DMS79 (cell line): ENCODE measurements around the gene SMG6.
"Not testable (repeated sequence)": the region's sequence is repeated elsewhere in the genome, so short reads cannot be mapped to it uniquely, and the experiment has no call there.

Experiments
- DNase-seq: peaks from one replicate; lab custom pipeline; 2025; lab: John Stamatoyannopoulos, UW

SMG6 gene

DNA sequence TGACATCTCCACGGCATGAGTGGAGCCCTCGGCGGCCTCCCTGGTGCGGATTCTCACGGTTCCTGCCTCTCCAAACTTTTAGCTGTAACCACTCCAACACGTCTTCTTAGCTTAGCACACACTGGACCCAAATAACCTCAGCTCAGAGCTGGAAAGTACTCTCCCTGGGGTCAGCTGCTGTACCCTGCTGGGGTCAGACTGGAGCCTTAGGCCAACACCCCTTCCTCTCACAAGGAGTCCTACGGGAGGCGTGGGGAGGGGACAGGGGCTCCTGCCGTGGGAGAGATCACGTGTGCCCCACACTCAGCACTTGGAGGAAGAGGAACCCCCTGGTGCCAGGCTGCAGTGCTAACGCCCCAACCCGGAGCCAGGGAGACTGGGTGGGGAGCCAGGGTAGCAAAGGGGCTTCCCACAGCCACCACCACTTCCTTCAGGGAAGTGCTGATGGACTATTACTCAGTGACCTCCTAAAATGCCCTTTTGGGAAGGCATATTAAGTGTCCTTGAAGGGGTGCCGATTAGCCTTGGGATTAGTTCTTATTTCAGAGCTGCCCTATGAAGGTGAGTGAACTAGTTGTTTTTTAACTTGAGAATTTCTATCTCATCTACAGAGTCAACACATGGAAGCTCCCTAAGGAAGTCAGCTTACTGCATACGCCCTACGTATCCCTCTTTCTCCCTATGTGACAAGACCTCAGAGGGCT lies 124.6 kb downstream of the SMG6 start:
- DNase-seq = no peak

DNA sequence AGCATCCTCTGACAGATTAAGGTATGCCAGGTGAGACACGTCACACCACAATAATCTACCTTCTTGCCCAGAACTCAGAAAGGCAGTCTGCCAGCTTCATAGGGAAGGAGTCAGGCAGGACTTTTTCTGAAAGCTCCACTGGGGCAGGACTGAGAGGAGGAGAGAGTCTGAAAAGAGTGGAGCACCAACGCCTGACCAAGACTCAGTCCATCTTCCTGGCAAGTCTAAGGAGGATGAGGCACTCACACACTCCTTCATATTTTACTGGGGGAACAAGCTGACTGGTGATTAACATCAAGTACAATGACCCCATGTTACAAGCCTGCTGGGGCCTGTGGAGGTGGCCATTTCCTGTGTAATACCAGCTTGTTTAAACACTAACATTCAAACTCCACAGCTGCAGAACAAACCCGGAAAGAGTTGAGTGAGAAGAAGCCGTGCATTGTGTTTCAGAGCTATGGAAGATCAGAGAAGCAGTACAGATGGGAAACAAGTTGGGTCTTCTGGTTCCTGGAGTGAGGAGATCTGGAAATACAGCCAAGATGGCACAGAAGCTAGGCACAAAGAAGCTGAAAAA lies 126.3 kb downstream of the SMG6 start:
- DNase-seq = no peak

DNA sequence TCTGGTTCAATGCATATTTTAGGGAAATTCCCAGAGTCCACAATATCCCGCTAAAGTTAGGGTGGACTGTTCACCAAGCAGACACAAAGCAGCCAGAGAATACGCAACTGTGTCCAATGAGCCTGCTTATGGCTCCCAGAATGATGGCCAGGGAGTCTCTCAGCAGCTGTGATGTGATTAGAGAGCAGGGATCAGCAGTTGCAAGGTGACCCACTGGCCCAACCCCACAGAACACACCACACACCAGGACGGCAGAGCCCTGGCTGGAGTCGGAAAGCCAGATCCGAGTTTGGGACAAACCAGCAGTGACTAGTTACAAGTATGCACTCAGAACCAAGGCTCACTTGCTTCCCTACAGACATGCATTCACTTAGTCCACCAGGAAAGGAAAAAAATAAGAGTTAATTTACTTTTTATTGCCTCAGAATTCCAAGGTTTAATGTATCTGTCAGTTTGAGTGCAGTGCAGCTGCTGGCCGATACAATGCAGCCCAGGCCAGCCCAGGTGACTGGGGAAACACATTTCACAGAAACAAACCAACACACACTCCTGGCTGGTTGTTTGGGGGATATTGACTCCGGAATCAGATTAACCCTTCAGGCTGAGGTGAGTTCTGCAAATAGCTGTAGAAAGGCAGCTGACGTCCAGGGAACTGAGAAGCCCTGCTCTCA lies 127.0 kb downstream of the SMG6 start:
- no peak for DNase-seq

DNA sequence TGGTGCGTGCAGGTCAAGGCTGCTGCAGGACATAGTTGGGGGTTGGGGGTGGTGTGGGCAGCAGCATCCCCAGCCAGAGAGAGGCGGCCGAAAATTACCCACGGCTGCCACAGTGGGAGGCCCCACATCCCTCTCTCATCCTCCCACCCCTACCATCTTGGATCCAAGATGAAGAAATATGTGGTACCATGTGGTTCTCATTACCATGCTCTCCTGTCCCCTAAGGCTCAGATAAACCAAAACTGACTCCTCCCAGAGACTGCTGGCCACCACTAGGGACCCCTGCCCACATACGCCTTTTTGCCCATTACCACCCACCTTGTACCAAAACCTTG lies 128.3 kb downstream of the SMG6 start:
- no peak for DNase-seq

DNA sequence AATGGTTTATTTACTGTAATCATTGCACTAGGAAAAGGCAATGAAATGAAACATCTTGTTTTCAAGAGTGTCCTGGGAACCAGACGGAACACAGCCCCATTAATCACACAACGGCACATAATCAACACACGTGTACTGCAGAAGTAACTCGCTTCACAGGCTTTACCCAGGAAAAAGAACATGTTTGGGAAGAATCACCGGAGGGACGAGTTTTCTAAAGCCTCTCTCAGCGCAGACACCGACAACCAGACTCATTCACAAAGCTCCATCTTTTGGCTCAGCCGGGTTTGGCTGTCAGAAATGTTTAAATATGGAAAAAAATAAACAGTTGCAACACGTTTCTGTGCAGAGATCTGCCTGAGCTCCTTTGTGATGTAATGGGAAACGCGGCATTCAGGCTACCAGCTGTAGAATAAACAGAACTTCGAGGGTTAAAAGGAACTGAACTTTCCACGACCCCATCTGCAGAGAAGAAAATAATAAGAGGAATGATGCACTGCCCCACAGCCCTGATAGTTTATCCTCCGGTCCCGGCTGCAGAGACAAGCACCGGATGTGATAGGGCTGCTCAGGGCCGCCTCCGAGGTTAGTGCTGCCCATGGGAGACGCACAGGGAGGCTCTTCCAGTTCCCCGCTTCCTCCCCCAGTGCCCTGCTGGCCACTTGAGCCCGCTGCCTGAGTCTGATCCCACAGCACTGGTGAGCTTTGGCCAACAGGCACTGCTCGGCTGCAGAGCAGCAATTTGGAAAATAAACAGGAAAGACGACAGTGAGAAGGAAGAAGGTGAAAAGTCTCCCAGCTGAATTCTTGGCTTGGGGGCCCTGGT lies 128.9 kb downstream of the SMG6 start:
- no peak for DNase-seq

DNA sequence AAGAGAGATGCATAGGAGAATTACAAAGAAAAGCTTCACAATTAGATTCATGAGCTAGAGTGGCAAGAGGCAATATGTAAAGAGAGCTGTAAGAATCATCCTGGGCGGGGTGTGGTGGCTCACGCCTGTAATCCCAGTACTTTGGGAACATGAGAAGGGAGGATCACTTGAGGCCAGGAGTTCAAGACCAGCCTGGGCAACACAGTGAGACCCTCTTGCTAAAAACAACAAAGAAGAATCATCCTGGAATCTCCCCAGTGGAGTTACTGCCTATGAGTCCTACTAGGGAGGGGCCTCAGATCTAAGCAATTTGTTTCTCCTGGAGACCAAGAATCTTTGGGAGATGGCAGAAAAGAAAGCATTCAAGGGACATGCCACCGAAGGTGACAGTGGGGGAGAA lies 129.6 kb downstream of the SMG6 start:
- no peak for DNase-seq

DNA sequence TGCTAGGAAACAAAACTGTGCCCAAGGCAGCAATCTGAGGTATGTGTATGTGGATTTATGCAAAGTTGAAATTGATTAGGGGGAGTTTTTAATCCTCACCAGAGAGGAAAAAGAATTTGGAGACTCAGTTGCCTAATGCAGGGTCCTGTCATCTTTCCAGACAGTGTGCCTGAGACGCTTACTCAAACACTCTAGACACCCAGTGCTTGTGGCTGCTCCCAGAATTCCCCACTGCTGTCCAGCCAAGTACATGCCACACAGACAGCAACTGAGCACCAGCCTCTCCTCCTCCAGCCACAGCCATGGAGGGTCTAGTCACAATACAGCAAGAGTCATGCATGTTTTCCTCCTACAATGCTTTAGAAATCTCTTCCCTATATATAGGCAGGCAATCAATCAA lies 130.6 kb downstream of the SMG6 start:
- no peak for DNase-seq

DNA sequence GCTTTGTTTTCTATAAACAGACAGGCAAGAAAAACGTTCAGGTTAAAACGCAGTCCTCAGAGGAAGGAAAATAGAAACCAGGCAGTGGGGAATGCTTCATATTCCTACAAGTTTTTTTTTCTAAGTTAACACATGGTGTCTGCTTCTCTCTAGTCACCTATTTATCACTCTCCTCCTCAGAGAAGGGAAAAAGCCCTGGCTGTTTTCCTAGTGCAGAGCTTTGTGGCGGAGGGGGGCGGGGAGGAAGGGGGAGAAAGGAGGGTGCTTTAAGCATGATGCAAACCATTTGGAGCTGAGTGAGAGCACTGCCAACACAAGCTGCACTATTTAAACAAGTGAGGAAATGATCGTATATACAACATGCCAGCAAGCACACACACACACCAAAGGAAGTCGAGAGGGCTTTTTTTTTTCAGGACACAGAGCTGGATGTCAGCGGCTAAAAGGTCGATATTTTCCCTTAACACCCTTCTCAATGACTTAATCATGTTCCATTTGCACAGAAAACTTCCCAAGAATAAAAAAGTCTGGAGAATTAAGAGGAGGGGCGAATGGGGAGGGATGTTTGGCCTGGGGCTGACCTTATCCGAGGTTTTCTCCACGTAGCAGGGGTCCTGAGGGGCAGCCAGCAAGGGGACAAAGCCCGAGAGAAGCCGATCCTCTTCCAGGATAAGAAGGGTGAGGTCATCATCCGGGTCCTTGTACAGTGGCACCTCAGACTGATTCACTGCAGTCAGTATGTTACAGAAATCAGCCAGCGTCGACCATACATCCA lies 131.3 kb downstream of the SMG6 start:
- no peak for DNase-seq

DNA sequence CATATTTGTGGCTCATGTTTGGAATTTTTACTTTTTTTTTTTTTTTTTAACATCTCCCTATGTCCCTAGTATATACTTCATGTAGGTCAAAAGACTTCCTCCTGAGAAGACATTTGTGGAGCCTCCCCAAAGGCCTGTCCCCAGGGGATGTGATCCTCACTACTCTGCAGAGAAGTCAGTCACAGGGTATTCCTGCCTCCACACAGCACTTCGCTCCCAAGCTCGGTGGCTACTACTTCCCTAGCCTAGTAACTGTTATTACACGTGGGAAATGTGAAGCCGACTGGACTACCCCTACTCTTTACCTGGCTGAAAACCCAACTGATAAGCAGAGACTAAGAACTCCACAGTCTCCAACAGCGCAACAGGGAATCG lies 131.9 kb downstream of the SMG6 start:
- DNase-seq = no peak

DNA sequence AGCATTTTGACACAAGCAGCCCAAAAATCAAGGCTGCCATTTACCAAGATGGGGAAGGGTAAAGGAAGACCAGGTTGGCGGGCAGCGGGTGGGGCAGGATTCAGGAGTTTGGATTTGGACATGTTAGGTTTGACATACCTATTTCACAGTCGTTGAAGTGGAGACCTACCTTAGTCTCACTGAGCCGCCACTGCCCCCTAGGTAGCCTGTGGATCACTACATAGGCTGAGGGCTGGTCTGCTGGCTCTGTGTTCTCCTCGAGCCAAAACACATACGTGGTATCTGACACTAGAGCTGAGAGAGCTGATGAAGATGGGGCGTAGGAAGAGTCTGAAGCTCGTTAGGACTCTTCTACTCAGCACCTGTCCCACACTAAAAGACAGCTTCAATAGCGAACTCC lies 133.6 kb downstream of the SMG6 start:
- DNase-seq = no peak

DNA sequence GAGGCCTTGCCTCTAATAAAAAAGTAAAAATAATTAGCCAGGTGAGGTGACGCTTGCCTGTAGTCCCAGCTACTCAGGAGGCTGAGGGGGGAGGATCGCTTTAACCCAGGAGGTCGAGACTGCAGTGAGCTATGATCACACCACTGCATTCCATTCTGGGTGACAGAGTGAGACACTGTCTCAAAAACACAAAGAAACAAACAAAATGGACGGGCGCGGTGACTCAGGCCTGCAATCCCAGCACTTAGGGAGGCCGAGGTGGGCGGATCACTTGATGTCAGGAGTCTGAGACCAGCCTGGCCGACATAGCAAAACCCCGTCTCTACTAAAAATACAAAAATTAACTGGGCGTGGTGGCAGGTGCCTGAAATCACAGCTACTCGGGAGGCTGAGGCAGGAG lies 137.9 kb downstream of the SMG6 start:
- not testable (repeated sequence) for DNase-seq

DNA sequence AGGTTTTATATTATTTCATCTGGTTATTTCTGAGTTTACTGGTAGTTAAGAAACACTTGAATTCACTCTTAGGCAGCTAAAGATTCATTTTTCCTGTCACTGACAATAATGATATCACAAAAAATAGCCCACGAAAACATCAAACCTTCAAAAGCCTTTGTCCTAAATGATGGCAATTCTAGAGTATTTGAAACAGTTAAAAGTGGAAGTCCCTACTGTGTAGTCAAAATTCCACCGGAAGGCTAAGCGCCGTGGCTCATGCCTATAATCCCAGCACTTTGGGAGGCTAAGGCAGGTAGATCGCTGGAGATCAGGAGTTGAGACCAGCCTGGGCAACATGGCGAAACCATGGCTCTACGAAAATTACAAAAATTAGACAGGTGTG lies 145.2 kb downstream of the SMG6 start:
- no peak for DNase-seq

DNA sequence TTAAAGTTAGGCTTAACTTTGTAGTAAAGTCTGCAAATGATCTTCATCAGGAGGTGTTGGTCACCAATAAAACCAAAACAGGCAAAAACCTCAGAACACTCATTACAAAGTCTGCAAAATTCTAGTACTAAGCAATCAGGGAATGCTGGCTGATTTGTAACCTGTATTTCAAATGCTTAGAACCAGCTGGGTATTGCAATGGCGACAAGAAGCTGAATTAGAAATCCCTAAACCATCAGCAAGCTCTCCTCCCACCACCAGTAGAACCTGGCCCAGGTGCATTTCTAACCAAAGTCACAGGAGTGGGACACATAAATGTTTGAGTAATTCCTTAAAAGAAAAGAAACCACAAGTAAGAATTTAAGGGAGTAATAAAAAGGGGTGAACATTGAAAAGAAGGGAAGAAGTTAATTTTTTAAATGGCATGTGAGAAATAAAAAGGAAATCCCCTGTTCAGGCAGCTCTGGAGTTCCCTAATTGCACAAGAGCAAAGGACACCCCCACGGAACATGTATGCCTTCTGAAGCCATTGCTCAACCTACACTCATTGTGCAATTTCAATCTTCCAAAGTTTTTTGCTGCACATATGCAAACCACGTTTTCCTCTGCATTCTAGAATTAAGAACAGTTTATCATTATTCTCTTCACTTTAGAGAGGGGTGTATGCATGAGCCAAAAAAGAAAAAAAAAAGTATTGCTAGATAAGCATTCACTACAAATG lies 145.8 kb downstream of the SMG6 start:
- no peak for DNase-seq

DNA sequence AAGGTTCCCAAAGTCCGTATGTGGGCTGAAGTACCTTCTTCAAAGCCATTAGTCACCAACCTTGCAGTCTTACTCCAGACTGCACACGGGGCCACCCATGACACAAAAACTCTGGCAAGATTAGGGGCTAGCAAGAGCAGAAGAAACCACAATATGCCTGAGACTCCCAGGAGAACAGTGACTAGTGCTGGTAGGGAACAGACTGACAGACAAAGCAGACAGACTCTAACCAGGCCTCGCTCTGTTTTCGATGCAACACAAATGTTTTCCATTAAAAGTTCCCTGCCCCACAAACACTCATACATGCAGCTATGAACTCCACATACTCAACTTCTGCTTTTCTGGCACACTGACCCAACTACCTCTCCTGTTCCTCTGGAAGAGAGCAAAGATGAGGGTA lies 146.5 kb downstream of the SMG6 start:
- DNase-seq = no peak

DNA sequence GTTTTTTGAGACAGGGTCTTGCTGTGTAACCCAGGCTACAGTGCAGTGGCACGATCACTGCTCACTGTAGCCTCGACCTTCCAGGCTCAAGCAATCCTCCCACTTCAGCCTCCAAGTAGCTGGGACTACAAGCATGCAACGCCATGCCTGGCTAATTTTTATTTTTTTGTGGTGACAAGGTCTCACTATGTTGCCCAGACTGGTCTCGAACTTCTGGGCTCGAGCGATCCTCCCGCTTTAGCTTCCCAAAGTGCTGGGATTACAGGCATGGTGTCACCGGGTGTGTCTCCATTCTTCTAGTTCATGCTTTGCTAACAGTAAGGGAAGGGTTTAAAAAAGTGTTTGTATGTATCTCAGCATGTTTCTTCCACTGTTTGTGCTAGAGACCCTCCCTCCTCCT lies 146.9 kb downstream of the SMG6 start:
- no peak for DNase-seq

DNA sequence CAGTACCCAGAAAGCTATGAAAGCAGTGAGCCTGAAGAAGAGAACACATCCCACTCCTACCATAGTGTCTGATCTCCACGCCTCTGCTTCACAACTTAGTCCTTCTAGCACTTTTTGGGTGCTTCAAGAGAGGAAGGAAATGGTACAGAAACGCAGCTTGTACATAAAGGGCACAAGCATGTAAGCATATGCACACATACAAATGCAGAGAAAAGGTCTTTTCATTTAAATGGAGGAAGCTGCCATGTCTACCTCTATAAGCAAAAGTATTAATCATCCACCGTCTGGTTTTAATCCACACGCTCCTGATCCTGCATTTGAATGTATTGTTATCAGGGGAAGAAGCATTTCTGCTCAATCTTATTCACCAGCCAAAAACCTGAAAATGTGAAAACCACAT lies 148.0 kb downstream of the SMG6 start:
- DNase-seq = no peak

DNA sequence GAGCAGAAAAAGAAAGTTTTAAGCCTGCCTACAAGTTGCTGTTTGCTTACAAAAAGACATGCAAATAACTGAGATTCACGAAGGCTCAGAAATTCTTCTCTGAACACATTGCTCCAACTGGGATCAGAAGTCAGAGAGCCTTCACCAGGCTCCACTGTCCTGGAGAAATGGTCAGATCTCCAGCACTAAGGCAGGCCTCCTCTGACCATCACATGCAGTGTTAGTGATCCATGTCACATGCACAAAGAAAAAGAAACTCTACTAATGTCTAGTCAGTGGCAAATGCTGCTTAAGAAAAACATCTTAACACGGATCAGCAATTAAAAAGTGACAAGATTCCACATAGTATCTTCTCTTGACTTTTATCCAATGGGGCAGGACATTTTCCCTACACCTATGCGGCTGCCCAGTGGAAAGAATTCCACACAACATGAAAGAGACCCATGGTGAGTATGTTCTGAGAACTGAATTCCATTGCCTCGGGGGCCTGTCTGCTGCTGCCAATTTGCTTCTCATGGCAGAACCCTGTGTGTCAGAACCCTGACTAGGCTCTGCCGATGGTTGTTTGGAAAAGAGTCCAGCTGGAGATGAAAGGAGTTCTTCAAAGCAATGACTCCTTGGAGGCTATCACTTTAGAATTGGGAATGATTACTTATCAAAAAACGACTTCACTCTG lies 152.1 kb downstream of the SMG6 start:
- no peak for DNase-seq

DNA sequence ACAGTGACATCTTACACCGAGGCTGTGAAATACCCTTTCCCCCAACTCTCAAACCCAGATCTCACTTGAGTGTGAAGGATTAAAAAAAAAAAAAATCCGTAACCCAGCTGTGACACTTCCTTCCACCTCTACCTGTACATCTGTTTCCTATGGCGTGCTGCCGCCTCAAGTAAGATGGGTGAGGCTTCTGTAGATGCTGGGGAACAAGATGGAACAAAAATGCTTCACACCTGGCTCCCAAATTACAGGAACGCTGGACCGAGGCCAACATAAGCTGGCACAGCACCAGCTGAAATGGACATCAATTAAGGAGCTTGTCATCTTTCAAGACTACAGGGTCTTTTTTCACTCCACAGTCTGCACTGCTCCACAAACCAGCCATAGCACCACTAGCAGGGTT lies 152.8 kb downstream of the SMG6 start:
- DNase-seq = peak; percentile 57

DNA sequence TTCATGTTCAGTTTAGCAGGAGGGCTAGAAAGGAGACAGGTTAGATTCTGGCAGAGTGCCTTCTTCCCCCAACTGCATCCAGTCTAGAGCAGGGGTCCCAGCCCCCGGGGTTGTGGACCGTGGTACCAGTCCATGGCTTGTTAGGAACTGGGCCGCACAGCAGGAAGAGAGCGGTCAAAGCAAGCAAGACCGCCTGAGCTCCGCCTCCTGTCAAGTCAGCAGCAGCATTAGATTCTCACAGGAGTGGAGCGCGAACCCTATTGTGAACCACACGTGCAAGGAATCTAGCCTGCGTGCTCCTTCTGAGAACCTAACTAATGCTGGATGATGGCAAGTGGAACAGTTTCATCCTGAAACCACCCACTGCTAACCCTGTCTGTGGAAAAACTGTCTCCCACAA lies 153.7 kb downstream of the SMG6 start:
- no peak for DNase-seq

DNA sequence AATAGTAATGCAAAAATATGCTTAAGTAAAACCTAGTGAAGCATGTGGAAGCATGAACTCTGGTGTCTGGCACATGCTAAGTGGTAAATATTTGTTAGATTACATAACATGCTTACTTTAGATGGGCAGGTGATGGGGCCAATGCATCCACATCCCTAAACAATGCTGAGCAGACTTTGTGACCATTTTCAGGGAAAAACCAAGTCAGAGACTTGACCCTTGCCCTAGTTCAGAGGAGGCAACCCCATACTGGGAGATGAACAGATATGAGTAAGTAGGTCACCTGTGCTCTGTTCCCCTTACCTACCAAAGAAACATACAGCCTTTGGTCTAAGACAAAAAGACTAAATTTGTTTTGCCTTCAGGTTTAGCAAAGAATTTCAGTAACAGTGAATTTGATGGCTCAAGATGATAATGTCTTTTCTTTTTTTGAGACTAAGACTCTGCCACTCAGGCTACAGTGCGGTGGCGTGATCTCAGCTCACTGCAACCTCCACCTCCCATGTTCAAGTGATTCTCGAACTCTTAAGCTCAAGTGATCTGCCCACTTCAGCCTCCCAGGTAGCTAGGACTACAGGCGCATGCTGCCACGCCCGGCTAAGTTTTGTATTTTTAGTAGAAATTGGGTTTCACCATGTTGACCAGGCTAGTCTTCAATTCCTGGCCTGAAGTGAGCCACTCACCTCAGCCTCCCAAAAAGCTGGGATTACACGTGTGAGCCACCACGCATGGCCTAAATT lies 157.3 kb downstream of the SMG6 start:
- DNase-seq = peak; percentile 86
